Stimulated activated CD4-positive, alpha-beta T cell treated with anti-CD3 and anti-CD28 coated beads, Interleukin-2, amount 100 ng/mL, for 48 hours (primary cell): Measurements from ENCODE around the gene ASXL2.
"Not testable (repeated sequence)": the region's sequence is repeated elsewhere in the genome, so short reads cannot be mapped to it uniquely, and the experiment has no call there.

Experiments
- DNase-seq, 2 donors: peaks; one replicate each; pipeline ENCODE4 v3.0.0-alpha.2; 2020

The ASXL2 gene

GRCh38 chr2:25878361-25879132 lies at the start of gene ASXL2:
Gene ASXL2, minus strand, starts transcription at chr2:25878487. Its CDS starts 265 bp downstream, at chr2:25878222.
- peak; percentile 94 to 97 for DNase-seq

- no peak for DNase-seq
Measured at GRCh38 chr2:25926984-25927756, 48.9 kb upstream of the ASXL2 start.

- no peak for DNase-seq
Measured at GRCh38 chr2:25922501-25922900, 44.2 kb upstream of the ASXL2 start.

GRCh38 chr2:25920786-25921415 lies 42.6 kb upstream of the ASXL2 start:
- no peak for DNase-seq

GRCh38 chr2:25920336-25920735 lies 42.0 kb upstream of the ASXL2 start:
- no peak for DNase-seq

- DNase-seq, result no peak
Measured at GRCh38 chr2:25917832-25918231, 39.5 kb upstream of the ASXL2 start.

- not testable (repeated sequence) for DNase-seq
Measured at GRCh38 chr2:25917411-25917810, 39.1 kb upstream of the ASXL2 start.

GRCh38 chr2:25915944-25916772 lies 37.9 kb upstream of the ASXL2 start:
- peak; percentile 10 to 15 for DNase-seq

- not testable (repeated sequence) for DNase-seq
Measured at GRCh38 chr2:25915411-25915810, 37.1 kb upstream of the ASXL2 start.

GRCh38 chr2:25913696-25913973 lies 35.3 kb upstream of the ASXL2 start:
- not testable (repeated sequence) for DNase-seq

GRCh38 chr2:25912851-25913695 lies 34.8 kb upstream of the ASXL2 start:
- DNase-seq, result no peak

- not testable (repeated sequence) for DNase-seq
Measured at GRCh38 chr2:25909574-25909973, 31.3 kb upstream of the ASXL2 start.

- DNase-seq, result no peak
Measured at GRCh38 chr2:25905126-25905525, 26.8 kb upstream of the ASXL2 start.

- DNase-seq, result no peak
Measured at GRCh38 chr2:25903216-25903776, 25.0 kb upstream of the ASXL2 start.

- no peak for DNase-seq
Measured at GRCh38 chr2:25899404-25899970, 21.2 kb upstream of the ASXL2 start.

- DNase-seq, result no peak
Measured at GRCh38 chr2:25897506-25897905, 19.2 kb upstream of the ASXL2 start.

- DNase-seq, result not testable (repeated sequence)
Measured at GRCh38 chr2:25896308-25896707, 18.0 kb upstream of the ASXL2 start.

- DNase-seq, result no peak
Measured at GRCh38 chr2:25895610-25896009, 17.3 kb upstream of the ASXL2 start.

- DNase-seq, result no peak
Measured at GRCh38 chr2:25895018-25895417, 16.7 kb upstream of the ASXL2 start.

GRCh38 chr2:25894135-25894830 lies 16.0 kb upstream of the ASXL2 start:
- DNase-seq, result no peak

GRCh38 chr2:25891672-25892071 lies 13.4 kb upstream of the ASXL2 start:
- no peak for DNase-seq
